Liver (tissue), 9 donors: ENCODE data around the gene CRBN. TPM values are rescaled to one million over a fixed set of nuclear protein-coding genes. Genes with fewer than 3 reads are reported as not detected.

Experiments
- DNase-seq: peaks from one replicate; pipeline ENCODE4 v3.0.0-alpha.2; 2017; ENCODE audit warnings: low spot score
- H3K27ac ChIP-seq, 2 donors: one replicate each; pipeline ENCODE4 v1.7.0; 2013; ENCODE audit warnings: inconsistent platforms in 2 of 2, low read length in 2 of 2, control low read depth in 1 of 2, low read depth in 1 of 2, mild to moderate bottlenecking in 1 of 2
- H3K27me3 ChIP-seq, 4 donors: one replicate each; pipeline versions ENCODE4 v1.6.1 to v1.7.0; 2013; ENCODE audit warnings: low read length in 3 of 4, inconsistent platforms in 1 of 4, mild to moderate bottlenecking in 1 of 4, moderate library complexity in 1 of 4; ENCODE audit not compliant: control insufficient read depth in 4 of 4, insufficient read depth in 4 of 4
- H3K36me3 ChIP-seq, 4 donors: one replicate each; pipeline versions ENCODE4 v1.6.1 to v1.7.0; 2013; ENCODE audit warnings: low read length in 3 of 4, mild to moderate bottlenecking in 3 of 4, low read depth in 1 of 4, moderate library complexity in 1 of 4; ENCODE audit not compliant: control insufficient read depth in 4 of 4, insufficient read depth in 3 of 4
- H3K4me1 ChIP-seq, 4 donors: one replicate each; pipeline versions ENCODE4 v1.6.1 to v1.7.0; 2013; ENCODE audit warnings: low read length in 3 of 4, mild to moderate bottlenecking in 3 of 4, moderate library complexity in 1 of 4; ENCODE audit not compliant: control insufficient read depth in 4 of 4, insufficient read depth in 4 of 4
- H3K4me3 ChIP-seq, 3 donors: one replicate each; pipeline versions ENCODE4 v1.6.1 to v1.7.0; 2013; ENCODE audit warnings: low read length in 3 of 3, control low read depth in 1 of 3, low read depth in 1 of 3, mild to moderate bottlenecking in 1 of 3
- H3K9ac ChIP-seq, 2 donors: one replicate each; pipeline ENCODE4 v1.7.0; 2013; ENCODE audit warnings: low read length in 2 of 2, mild to moderate bottlenecking in 2 of 2, moderate library complexity in 2 of 2, control low read depth in 1 of 2, low read depth in 1 of 2
- H3K9me3 ChIP-seq, 4 donors: one replicate each; pipeline versions ENCODE4 v1.6.1 to v1.7.0; 2013; ENCODE audit warnings: low read length in 3 of 4; ENCODE audit not compliant: control insufficient read depth in 4 of 4
- EGR1 ChIP-seq, 2 donors: IDR thresholded peaks; 2 replicates each; pipeline ENCODE4 v1.6.1; 2016 to 2018; ENCODE audit warnings: antibody characterized with exemption in 2 of 2, low read depth in 2 of 2
- FOXA1 ChIP-seq: IDR thresholded peaks from 2 replicates; pipeline ENCODE4 v1.6.1; 2016; ENCODE audit warnings: antibody characterized with exemption
- FOXA2 ChIP-seq: IDR thresholded peaks from 2 replicates; pipeline ENCODE4 v1.6.1; 2016; ENCODE audit warnings: antibody characterized with exemption
- GABPA ChIP-seq, 2 donors: IDR thresholded peaks in 1 of 2; conservative IDR thresholded peaks in 1 of 2; 2 replicates each; pipeline ENCODE4 v1.6.1; 2016; ENCODE audit warnings: antibody characterized with exemption in 2 of 2, mild to moderate bottlenecking in 1 of 2, moderate library complexity in 1 of 2
- HNF4A ChIP-seq, 2 donors: conservative IDR thresholded peaks; 2 replicates each; pipeline ENCODE4 v1.6.1; 2016; ENCODE audit warnings: antibody characterized with exemption in 2 of 2, mild to moderate bottlenecking in 2 of 2
- HNF4G ChIP-seq: IDR thresholded peaks from 2 replicates; pipeline ENCODE4 v1.6.1; 2016; ENCODE audit warnings: antibody characterized with exemption
- JUND ChIP-seq, 2 donors: IDR thresholded peaks; 2 replicates each; pipeline ENCODE4 v1.6.1; 2016; ENCODE audit warnings: antibody characterized with exemption in 2 of 2
- NR2F2 ChIP-seq: IDR thresholded peaks from 2 replicates; pipeline ENCODE4 v1.6.1; 2016; ENCODE audit warnings: antibody characterized with exemption
- RAD21 ChIP-seq, 2 donors: IDR thresholded peaks; 2 replicates each; pipeline ENCODE4 v1.6.1; 2016; ENCODE audit warnings: antibody characterized with exemption in 2 of 2, mild to moderate bottlenecking in 2 of 2
- RXRA ChIP-seq, 2 donors: IDR thresholded peaks; 2 replicates each; pipeline ENCODE4 v1.6.1; 2017 to 2018; ENCODE audit warnings: antibody characterized with exemption in 2 of 2, mild to moderate bottlenecking in 1 of 2
- SP1 ChIP-seq: IDR thresholded peaks from 2 replicates; pipeline ENCODE4 v1.6.1; 2018; ENCODE audit warnings: antibody characterized with exemption, mild to moderate bottlenecking
- TAF1 ChIP-seq: conservative IDR thresholded peaks from 2 replicates; pipeline ENCODE4 v1.6.1; 2016; ENCODE audit warnings: antibody characterized with exemption, mild to moderate bottlenecking
- YY1 ChIP-seq: IDR thresholded peaks from 2 replicates; pipeline ENCODE4 v1.6.1; 2016; ENCODE audit warnings: antibody characterized with exemption, mild to moderate bottlenecking
- WGBS: extraction: QIAGEN DNeasy Blood & Tissue Kit; methylation state at CpG from one replicate; pipeline ENCODE4 v1.1.7; 2013; 5-methylcytosine and 5-hydroxymethylcytosine counted together
- polyA plus RNA-seq, 2 donors: library from polyadenylated mRNA; stranded (reverse) in 1 of 2; unstranded in 1 of 2; fragments of 200-250 nt in 1 of 2; fragments of >200 nt in 1 of 2; fragmentation: Nextera tagmentation in 1 of 2; extraction: Ambion mirVana in 1 of 2; gene quantifications; one replicate each; pipeline versions ENCODE4 v1.2.1 to v1.2.3, GENCODE V29; 2013 to 2015
- total RNA-seq, 2 donors: library from RNA; depleted of rRNA; stranded (reverse); fragments of >200 nt; gene quantifications; one replicate each; pipeline ENCODE4 v1.2.3, GENCODE V29; 2014
- TF ChIP-seq, protein P1 (sequence below): IDR thresholded peaks from 2 replicates; pipeline ENCODE4 v1.6.1; 2016; ENCODE audit warnings: antibody characterized with exemption
- TF ChIP-seq, protein P2 (sequence below): fragments of 150-350 bp; IDR thresholded peaks from 2 replicates; pipeline ENCODE4 v1.5.1; 2017; ENCODE audit warnings: improper control_type of control experiment, low read depth, low read length; ENCODE audit not compliant: missing input control
- TF ChIP-seq, protein P3 (sequence below): IDR thresholded peaks from 2 replicates; pipeline ENCODE4 v1.6.1; 2016; ENCODE audit warnings: antibody characterized with exemption, mild to moderate bottlenecking
- TF ChIP-seq, protein P4 (sequence below): IDR thresholded peaks from 2 replicates; pipeline ENCODE4 v1.6.1; 2016; ENCODE audit warnings: antibody characterized with exemption
- TF ChIP-seq, protein P5 (sequence below): IDR thresholded peaks from 2 replicates; pipeline ENCODE4 v1.6.1; 2016; ENCODE audit warnings: antibody characterized with exemption
- donor health status: healthy.
- donor health status: healthy.
- donor health status: healthy.
- donor health status: healthy.
- donor health status: healthy.

Gene CRBN
- total and polyA plus RNA-seq, 4 donors: 14.0 to 57.6 (median 29.4) TPM

DNA sequence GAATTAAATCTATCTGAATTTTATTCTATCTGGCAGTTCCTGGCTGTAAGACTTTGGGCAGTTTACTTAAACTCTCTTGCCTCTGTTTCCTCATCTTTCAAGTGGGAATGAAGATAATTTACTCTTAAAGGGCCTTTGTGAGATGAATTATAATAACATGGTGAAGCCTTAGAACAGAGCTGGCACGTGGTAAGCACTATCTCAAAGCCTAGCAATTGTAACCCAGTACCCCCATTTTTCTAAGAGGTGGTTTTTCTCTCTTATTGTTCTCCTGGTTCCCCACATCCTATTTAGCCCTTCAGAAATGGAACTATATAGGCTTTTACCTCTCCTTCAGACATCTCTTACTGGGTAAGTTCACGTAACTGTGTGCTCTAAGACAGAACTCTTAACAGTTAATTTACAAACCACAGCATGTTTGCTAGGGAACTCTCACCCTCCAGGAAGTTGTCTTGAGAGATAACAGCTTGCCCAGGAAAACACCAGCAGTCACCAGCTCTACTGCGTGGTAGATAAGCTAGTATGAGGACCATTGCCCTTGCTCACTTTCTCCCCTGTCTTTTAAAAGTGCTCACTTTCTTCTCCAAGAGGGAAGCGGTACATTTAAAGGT lies 12.3 kb upstream of the CRBN start:
- Histone ChIP-seq H3K9ac (no peak overlapping the region), H3K27me3 (peaks cover 0 to 3% (median 0%) of the 10 kb centered on the region in 4 donors), H3K27ac (no peak overlapping the region), H3K36me3 (no peaks in the 10 kb centered on the region), H3K9me3 (peaks cover 0 to 3% (median 0%) of the 10 kb centered on the region in 4 donors), H3K4me1 (no peaks in the 10 kb centered on the region), H3K4me3 (no peak overlapping the region)
- 21% methylated on average over 4 of the region's 4 CpGs for WGBS
- no peak for TF ChIP-seq RAD21 (IDR thresholded peaks at IDR 0.05)
- TF ChIP-seq, protein P1, sequence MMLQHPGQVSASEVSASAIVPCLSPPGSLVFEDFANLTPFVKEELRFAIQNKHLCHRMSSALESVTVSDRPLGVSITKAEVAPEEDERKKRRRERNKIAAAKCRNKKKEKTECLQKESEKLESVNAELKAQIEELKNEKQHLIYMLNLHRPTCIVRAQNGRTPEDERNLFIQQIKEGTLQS: no peak
- no peak for TF ChIP-seq JUND (IDR thresholded peaks at IDR 0.05)
- no peak for TF ChIP-seq HNF4G
- TF ChIP-seq YY1: no peak
- TF ChIP-seq TAF1: no peak
- no peak for TF ChIP-seq NR2F2
- TF ChIP-seq SP1: no peak
- no peak for DNase-seq

DNA sequence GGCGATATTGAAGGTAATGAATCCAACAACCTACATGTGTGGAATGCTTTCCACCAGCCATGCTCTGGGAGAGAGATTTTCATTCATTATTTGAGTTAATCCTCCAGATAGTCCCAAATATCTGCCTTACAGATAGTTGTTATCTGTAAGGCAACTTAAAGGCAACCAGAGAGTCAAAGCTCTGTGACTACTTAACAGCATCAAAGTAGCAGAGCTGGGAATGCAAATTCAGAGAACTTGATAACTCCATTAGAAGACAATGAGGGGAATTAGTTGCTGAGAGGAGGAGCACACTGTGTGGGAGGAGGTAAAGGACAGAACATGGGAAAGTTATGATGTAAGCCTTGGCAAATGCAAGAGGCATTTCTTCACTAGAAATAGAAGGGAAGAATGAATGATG lies 10.5 kb upstream of the CRBN start:
- TF ChIP-seq, protein P2, sequence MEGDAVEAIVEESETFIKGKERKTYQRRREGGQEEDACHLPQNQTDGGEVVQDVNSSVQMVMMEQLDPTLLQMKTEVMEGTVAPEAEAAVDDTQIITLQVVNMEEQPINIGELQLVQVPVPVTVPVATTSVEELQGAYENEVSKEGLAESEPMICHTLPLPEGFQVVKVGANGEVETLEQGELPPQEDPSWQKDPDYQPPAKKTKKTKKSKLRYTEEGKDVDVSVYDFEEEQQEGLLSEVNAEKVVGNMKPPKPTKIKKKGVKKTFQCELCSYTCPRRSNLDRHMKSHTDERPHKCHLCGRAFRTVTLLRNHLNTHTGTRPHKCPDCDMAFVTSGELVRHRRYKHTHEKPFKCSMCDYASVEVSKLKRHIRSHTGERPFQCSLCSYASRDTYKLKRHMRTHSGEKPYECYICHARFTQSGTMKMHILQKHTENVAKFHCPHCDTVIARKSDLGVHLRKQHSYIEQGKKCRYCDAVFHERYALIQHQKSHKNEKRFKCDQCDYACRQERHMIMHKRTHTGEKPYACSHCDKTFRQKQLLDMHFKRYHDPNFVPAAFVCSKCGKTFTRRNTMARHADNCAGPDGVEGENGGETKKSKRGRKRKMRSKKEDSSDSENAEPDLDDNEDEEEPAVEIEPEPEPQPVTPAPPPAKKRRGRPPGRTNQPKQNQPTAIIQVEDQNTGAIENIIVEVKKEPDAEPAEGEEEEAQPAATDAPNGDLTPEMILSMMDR: no peak
- TF ChIP-seq HNF4A (conservative IDR thresholded peaks at IDR 0.05) (no peak), RXRA (IDR thresholded peaks at IDR 0.05) (no peak), FOXA1 (no peak), JUND (IDR thresholded peaks at IDR 0.05) (no peak), HNF4G (no peak), NR2F2 (no peak), EGR1 (IDR thresholded peaks at IDR 0.05; ENCODE audit: low read depth in 2 of 2) (no peak), TAF1 (no peak), FOXA2 (no peak), GABPA (IDR thresholded peaks at IDR 0.05 in 1 of 2, conservative IDR thresholded peaks at IDR 0.05 in 1 of 2) (no peak), YY1 (no peak), RAD21 (IDR thresholded peaks at IDR 0.05) (no peak), SP1 (no peak)
- TF ChIP-seq, protein P3, sequence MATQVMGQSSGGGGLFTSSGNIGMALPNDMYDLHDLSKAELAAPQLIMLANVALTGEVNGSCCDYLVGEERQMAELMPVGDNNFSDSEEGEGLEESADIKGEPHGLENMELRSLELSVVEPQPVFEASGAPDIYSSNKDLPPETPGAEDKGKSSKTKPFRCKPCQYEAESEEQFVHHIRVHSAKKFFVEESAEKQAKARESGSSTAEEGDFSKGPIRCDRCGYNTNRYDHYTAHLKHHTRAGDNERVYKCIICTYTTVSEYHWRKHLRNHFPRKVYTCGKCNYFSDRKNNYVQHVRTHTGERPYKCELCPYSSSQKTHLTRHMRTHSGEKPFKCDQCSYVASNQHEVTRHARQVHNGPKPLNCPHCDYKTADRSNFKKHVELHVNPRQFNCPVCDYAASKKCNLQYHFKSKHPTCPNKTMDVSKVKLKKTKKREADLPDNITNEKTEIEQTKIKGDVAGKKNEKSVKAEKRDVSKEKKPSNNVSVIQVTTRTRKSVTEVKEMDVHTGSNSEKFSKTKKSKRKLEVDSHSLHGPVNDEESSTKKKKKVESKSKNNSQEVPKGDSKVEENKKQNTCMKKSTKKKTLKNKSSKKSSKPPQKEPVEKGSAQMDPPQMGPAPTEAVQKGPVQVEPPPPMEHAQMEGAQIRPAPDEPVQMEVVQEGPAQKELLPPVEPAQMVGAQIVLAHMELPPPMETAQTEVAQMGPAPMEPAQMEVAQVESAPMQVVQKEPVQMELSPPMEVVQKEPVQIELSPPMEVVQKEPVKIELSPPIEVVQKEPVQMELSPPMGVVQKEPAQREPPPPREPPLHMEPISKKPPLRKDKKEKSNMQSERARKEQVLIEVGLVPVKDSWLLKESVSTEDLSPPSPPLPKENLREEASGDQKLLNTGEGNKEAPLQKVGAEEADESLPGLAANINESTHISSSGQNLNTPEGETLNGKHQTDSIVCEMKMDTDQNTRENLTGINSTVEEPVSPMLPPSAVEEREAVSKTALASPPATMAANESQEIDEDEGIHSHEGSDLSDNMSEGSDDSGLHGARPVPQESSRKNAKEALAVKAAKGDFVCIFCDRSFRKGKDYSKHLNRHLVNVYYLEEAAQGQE: no peak
- TF ChIP-seq, protein P4, sequence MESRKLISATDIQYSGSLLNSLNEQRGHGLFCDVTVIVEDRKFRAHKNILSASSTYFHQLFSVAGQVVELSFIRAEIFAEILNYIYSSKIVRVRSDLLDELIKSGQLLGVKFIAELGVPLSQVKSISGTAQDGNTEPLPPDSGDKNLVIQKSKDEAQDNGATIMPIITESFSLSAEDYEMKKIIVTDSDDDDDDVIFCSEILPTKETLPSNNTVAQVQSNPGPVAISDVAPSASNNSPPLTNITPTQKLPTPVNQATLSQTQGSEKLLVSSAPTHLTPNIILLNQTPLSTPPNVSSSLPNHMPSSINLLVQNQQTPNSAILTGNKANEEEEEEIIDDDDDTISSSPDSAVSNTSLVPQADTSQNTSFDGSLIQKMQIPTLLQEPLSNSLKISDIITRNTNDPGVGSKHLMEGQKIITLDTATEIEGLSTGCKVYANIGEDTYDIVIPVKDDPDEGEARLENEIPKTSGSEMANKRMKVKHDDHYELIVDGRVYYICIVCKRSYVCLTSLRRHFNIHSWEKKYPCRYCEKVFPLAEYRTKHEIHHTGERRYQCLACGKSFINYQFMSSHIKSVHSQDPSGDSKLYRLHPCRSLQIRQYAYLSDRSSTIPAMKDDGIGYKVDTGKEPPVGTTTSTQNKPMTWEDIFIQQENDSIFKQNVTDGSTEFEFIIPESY: no peak
- TF ChIP-seq, protein P1: no peak
- TF ChIP-seq, protein P5, sequence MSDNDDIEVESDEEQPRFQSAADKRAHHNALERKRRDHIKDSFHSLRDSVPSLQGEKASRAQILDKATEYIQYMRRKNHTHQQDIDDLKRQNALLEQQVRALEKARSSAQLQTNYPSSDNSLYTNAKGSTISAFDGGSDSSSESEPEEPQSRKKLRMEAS: no peak
- H3K36me3 ChIP-seq: no peaks in the 10 kb centered on the region
- peaks cover 0 to 8% (median 0%) of the 10 kb centered on the region in 4 donors for H3K9me3 ChIP-seq
- peaks cover 0 to 3% (median 0%) of the 10 kb centered on the region in 4 donors for H3K27me3 ChIP-seq
- DNase-seq: no peak
- no peak overlapping the region for H3K9ac ChIP-seq
- no peak overlapping the region for H3K27ac ChIP-seq
- no peaks in the 10 kb centered on the region for H3K4me1 ChIP-seq
- 82% methylated on average over 1 of the region's 1 CpG for WGBS
- H3K4me3 ChIP-seq: no peak overlapping the region
